H9 (cell line): ENCODE measurements around the gene CRCP. TPM values are rescaled to one million over a fixed set of nuclear protein-coding genes. Genes with fewer than 3 reads are reported as not detected.

Experiments
- DNase-seq: peaks from one replicate; pipeline ENCODE4 v3.0.0-alpha.2; 2017
- H2AFZ ChIP-seq: one replicate; pipeline ENCODE4 v1.6.1; 2013; ENCODE audit warnings: mild to moderate bottlenecking, low read length, control low read depth, moderate library complexity
- H2AK5ac ChIP-seq: 2 replicates; pipeline ENCODE4 v1.6.1; 2013; ENCODE audit warnings: low read length, control low read depth, mixed read lengths; ENCODE audit not compliant: insufficient read length
- H2BK120ac ChIP-seq: one replicate; pipeline ENCODE4 v1.6.1; 2013; ENCODE audit warnings: low read depth, mild to moderate bottlenecking, low read length, control low read depth, inconsistent platforms; ENCODE audit not compliant: poor library complexity, severe bottlenecking
- H2BK12ac ChIP-seq: 2 replicates; pipeline ENCODE4 v1.6.1; 2013; ENCODE audit warnings: low read length, control low read depth, mixed read lengths, low read depth; ENCODE audit not compliant: insufficient read length
- H2BK15ac ChIP-seq: 2 replicates; pipeline ENCODE4 v1.6.1; 2013; ENCODE audit warnings: low read depth, low read length, control low read depth
- H2BK20ac ChIP-seq: one replicate; pipeline ENCODE4 v1.6.1; 2013; ENCODE audit warnings: low read depth, mild to moderate bottlenecking, low read length, control low read depth, inconsistent platforms; ENCODE audit not compliant: poor library complexity, severe bottlenecking
- H2BK5ac ChIP-seq: 2 replicates; pipeline ENCODE4 v1.6.1; 2013; ENCODE audit warnings: low read length, control low read depth, mixed read lengths; ENCODE audit not compliant: insufficient read length
- H3K14ac ChIP-seq: 2 replicates; pipeline ENCODE4 v1.6.1; 2013; ENCODE audit warnings: low read length, control low read depth; ENCODE audit not compliant: insufficient read depth
- H3K18ac ChIP-seq: 2 replicates; pipeline ENCODE4 v1.6.1; 2013; ENCODE audit warnings: low read depth, mild to moderate bottlenecking, mixed read lengths, low read length, control low read depth; ENCODE audit not compliant: insufficient read length
- H3K23ac ChIP-seq: 2 replicates; pipeline ENCODE4 v1.6.1; 2013; ENCODE audit warnings: low read length, control low read depth, mixed read lengths, low read depth; ENCODE audit not compliant: insufficient read length
- H3K23me2 ChIP-seq: 2 replicates; pipeline ENCODE4 v1.6.1; 2013; ENCODE audit warnings: low read depth, mild to moderate bottlenecking, mixed read lengths, low read length, control low read depth; ENCODE audit not compliant: insufficient read length, poor library complexity, severe bottlenecking
- H3K27ac ChIP-seq: 2 replicates; pipeline ENCODE4 v1.5.1; 2013; ENCODE audit warnings: low read length, control low read depth, mixed read lengths, low read depth; ENCODE audit not compliant: insufficient read length
- H3K27me3 ChIP-seq: 2 replicates; pipeline ENCODE4 v1.6.1; 2013; ENCODE audit warnings: low read length, control low read depth, inconsistent platforms; ENCODE audit not compliant: insufficient read depth
- H3K4ac ChIP-seq: 2 replicates; pipeline ENCODE4 v1.6.1; 2013; ENCODE audit warnings: low read depth, mild to moderate bottlenecking, control low read depth, inconsistent platforms, low read length, moderate library complexity
- H3K4me1 ChIP-seq: 2 replicates; pipeline ENCODE4 v1.6.1; 2013; ENCODE audit warnings: low read length, control low read depth, inconsistent platforms; ENCODE audit not compliant: insufficient read depth
- H3K4me2 ChIP-seq: 2 replicates; pipeline ENCODE4 v1.6.1; 2013; ENCODE audit warnings: low read length, control low read depth, mixed read lengths; ENCODE audit not compliant: insufficient read length, insufficient read depth
- H3K56ac ChIP-seq: 2 replicates; pipeline ENCODE4 v1.6.1; 2013; ENCODE audit warnings: low read depth, mild to moderate bottlenecking, mixed read lengths, low read length, control low read depth; ENCODE audit not compliant: insufficient read length
- H3K79me1 ChIP-seq: 2 replicates; pipeline ENCODE4 v1.6.1; 2013; ENCODE audit warnings: low read depth, mild to moderate bottlenecking, moderate library complexity, low read length, control low read depth, inconsistent platforms; ENCODE audit not compliant: insufficient read depth, poor library complexity, severe bottlenecking
- H3K79me2 ChIP-seq: 2 replicates; pipeline ENCODE4 v1.6.1; 2013; ENCODE audit warnings: low read length, control low read depth, inconsistent platforms; ENCODE audit not compliant: insufficient read depth
- H3K9ac ChIP-seq: 2 replicates; pipeline ENCODE4 v1.6.1; 2013; ENCODE audit warnings: low read length, control low read depth, mixed read lengths; ENCODE audit not compliant: insufficient read length; ENCODE audit errors: extremely low read depth
- H3K9me3 ChIP-seq: one replicate; pipeline ENCODE4 v1.6.1; 2013; ENCODE audit warnings: low read depth, low read length, inconsistent platforms; ENCODE audit not compliant: control insufficient read depth
- H3T11ph ChIP-seq: one replicate; pipeline ENCODE4 v1.6.1; 2013; ENCODE audit warnings: mild to moderate bottlenecking, low read length, control low read depth, inconsistent platforms
- H4K20me1 ChIP-seq: one replicate; pipeline ENCODE4 v1.6.1; 2013; ENCODE audit not compliant: control insufficient read depth, insufficient read length, insufficient read depth
- H4K5ac ChIP-seq: 2 replicates; pipeline ENCODE4 v1.6.1; 2013; ENCODE audit warnings: low read depth, mild to moderate bottlenecking, mixed read lengths, low read length, control low read depth; ENCODE audit not compliant: insufficient read length
- H4K8ac ChIP-seq: replicated peaks from 2 replicates; pipeline ENCODE4 v1.6.1; 2013; ENCODE audit warnings: low read length, control low read depth, mixed read lengths, low read depth; ENCODE audit not compliant: insufficient read length
- H4K91ac ChIP-seq: 2 replicates; pipeline ENCODE4 v1.6.1; 2013; ENCODE audit warnings: low read depth, mild to moderate bottlenecking, moderate library complexity, mixed read lengths, low read length, control low read depth; ENCODE audit not compliant: insufficient read length
- H3K27ac Mint-ChIP-seq, 3 experiments: 2 replicates in 2 of 3; 3 replicates in 1 of 3; pipeline ENCODE4 v1.8.0; 2020 to 2021; ENCODE audit warnings: mixed read lengths in 3 of 3, mild to moderate bottlenecking in 1 of 3, moderate library complexity in 1 of 3
- H3K27me3 Mint-ChIP-seq: 2 replicates; pipeline ENCODE4 v1.8.0; 2021; ENCODE audit warnings: low read depth, mild to moderate bottlenecking, moderate library complexity, mixed read lengths
- H3K36me3 Mint-ChIP-seq, 3 experiments: 2 replicates in 2 of 3; 3 replicates in 1 of 3; pipeline ENCODE4 v1.8.0; 2020 to 2021; ENCODE audit warnings: low read depth in 3 of 3, mixed read lengths in 3 of 3; ENCODE audit not compliant: insufficient read depth in 1 of 3
- H3K4me1 Mint-ChIP-seq, 2 experiments: 2 replicates each; pipeline ENCODE4 v1.8.0; 2020; ENCODE audit warnings: mixed read lengths in 2 of 2
- H3K4me3 Mint-ChIP-seq, 2 experiments: 2 replicates in 1 of 2; 3 replicates in 1 of 2; pipeline ENCODE4 v1.8.0; 2020 to 2021; ENCODE audit warnings: mild to moderate bottlenecking in 2 of 2, mixed read lengths in 2 of 2, moderate library complexity in 1 of 2
- H3K9me3 Mint-ChIP-seq, 2 experiments: 2 replicates in 1 of 2; 3 replicates in 1 of 2; pipeline ENCODE4 v1.8.0; 2020; ENCODE audit warnings: mild to moderate bottlenecking in 2 of 2, mixed read lengths in 2 of 2, moderate library complexity in 1 of 2
- WGBS: extraction: QIAGEN DNeasy Blood & Tissue Kit; methylation state at CpG from one replicate; pipeline ENCODE4 v1.1.7; 2013; ENCODE audit warnings: missing lambda C conversion rate, low lambda C conversion rate, mixed read lengths; ENCODE audit not compliant: insufficient read length; ENCODE audit errors: extremely low coverage; 5-methylcytosine and 5-hydroxymethylcytosine counted together
- total RNA-seq: library from RNA; stranded (reverse); gene quantifications from 2 replicates; pipeline ENCODE4 v1.2.1, GENCODE V29; 2021
- TF ChIP-seq, protein P1 (sequence below): fragments of 200-600 bp; sonication (generic); conservative IDR thresholded peaks from 3 replicates; pipeline ENCODE4 v1.8.0; 2021; ENCODE audit warnings: antibody characterized with exemption, mild to moderate bottlenecking

Gene CRCP
- total RNA-seq, 1 experiment from 2014 or later = 39.0 TPM

DNA sequence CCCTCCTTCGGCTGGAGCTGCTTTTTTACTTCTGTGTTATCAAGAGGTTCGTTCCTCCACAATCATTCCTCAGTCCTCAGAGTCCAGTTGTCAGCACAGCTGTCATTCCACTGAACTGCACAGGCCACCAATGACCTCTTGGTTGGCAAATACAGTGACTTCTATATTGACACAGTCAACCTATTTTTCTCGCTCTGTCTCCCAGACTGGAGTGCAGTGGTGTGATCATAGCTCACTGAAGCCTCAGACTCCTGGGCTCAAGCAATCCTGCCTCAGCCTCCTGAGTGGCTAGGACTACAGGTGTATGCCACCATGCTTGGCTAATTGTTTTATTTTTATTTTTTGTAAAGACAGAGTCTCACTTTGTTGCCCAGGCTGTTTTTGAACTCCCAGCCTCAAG, 27.7 kb downstream of the CRCP start:
- no peak overlapping the region for H3K14ac ChIP-seq
- peaks cover 6% of the 10 kb centered on the region for H4K20me1 ChIP-seq
- Mint-ChIP-seq H3K27ac (peak overlapping the region in 1 of 3 experiments; percentile 10; a peak in 1 of 7 replicates), H3K9me3 (no peaks in the 10 kb centered on the region), H3K4me1 (no peaks in the 10 kb centered on the region), H3K36me3 (peaks cover 15 to 77% (median 52%) of the 10 kb centered on the region in 3 experiments; a peak in 6 of 7 replicates), H3K4me3 (no peak overlapping the region; a peak in 1 of 5 replicates), H3K27me3 (no peaks in the 10 kb centered on the region)
- H3K9ac ChIP-seq = no peak overlapping the region
- H2BK15ac ChIP-seq = no peak overlapping the region
- H2BK12ac ChIP-seq = no peak overlapping the region
- no peak overlapping the region for H4K5ac ChIP-seq
- no peak overlapping the region for H2BK20ac ChIP-seq
- H3T11ph ChIP-seq = no peak overlapping the region
- H3K27me3 ChIP-seq = no peaks in the 10 kb centered on the region
- H3K18ac ChIP-seq = no peak overlapping the region
- H2BK120ac ChIP-seq = no peak overlapping the region
- no peak overlapping the region for H2AFZ ChIP-seq
- no peak overlapping the region for H3K4me2 ChIP-seq
- no peak overlapping the region for H3K23ac ChIP-seq
- DNase-seq = no peak
- no peak overlapping the region for H2AK5ac ChIP-seq
- H3K4me1 ChIP-seq = no peaks in the 10 kb centered on the region
- H3K79me1 ChIP-seq = no peaks in the 10 kb centered on the region
- no peak overlapping the region for H3K56ac ChIP-seq
- TF ChIP-seq, protein P1, sequence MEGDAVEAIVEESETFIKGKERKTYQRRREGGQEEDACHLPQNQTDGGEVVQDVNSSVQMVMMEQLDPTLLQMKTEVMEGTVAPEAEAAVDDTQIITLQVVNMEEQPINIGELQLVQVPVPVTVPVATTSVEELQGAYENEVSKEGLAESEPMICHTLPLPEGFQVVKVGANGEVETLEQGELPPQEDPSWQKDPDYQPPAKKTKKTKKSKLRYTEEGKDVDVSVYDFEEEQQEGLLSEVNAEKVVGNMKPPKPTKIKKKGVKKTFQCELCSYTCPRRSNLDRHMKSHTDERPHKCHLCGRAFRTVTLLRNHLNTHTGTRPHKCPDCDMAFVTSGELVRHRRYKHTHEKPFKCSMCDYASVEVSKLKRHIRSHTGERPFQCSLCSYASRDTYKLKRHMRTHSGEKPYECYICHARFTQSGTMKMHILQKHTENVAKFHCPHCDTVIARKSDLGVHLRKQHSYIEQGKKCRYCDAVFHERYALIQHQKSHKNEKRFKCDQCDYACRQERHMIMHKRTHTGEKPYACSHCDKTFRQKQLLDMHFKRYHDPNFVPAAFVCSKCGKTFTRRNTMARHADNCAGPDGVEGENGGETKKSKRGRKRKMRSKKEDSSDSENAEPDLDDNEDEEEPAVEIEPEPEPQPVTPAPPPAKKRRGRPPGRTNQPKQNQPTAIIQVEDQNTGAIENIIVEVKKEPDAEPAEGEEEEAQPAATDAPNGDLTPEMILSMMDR = no peak
- no peak overlapping the region for H3K27ac ChIP-seq
- no peak overlapping the region for H4K8ac ChIP-seq
- no peaks in the 10 kb centered on the region for H3K79me2 ChIP-seq
- no peak overlapping the region for H2BK5ac ChIP-seq
- H3K4ac ChIP-seq = no peak overlapping the region
- no peaks in the 10 kb centered on the region for H3K23me2 ChIP-seq
- WGBS = no CpG with 5 or more reads among the region's 3 CpGs
- no peaks in the 10 kb centered on the region for H3K9me3 ChIP-seq
- no peak overlapping the region for H4K91ac ChIP-seq
